K562 (cell line): ENCODE results near the gene TMEM252. TPM values are rescaled to one million over a fixed set of nuclear protein-coding genes. Genes with fewer than 3 reads are reported as not detected.

Source experiments
- ATAC-seq: fragments of 200-7000 bp; cut with Tn5 transposase; 3 replicates; pipeline ENCODE4 v1.9.1; 2020; ENCODE audit warnings: moderate library complexity
- BruUV-seq: library from RNA; stranded (reverse); fragments of 400-500 nt; replicated peaks from 2 replicates; lab custom pipeline; 2021; lab: Mats Ljungman, UMichigan
- CTCF ChIA-PET: fragments of 300-600 bp; formaldehyde crosslinking; extraction: SDS; loops from one replicate; lab custom pipeline; 2021; ENCODE audit warnings: low intra/inter-chr PET ratio; lab: Yijun Ruan, JAX
- POLR2A ChIA-PET: fragments of 300-600, 350-650 bp; sonication (Branson Sonifier 250); formaldehyde crosslinking; extraction: SDS; loops from one replicate; lab custom pipeline; 2021; ENCODE audit warnings: antibody characterized with exemption, inconsistent platforms; lab: Yijun Ruan, JAX
- DNase-seq, 4 experiments: peaks; one replicate each; pipeline versions ENCODE4 v3.0.0 to v3.0.0-alpha.2; 2011 to 2018; ENCODE audit warnings: low spot score in 3 of 4, mixed read lengths in 3 of 4; ENCODE audit errors: extremely low read depth in 1 of 4
- FAIRE-seq: peaks from 2 replicates; lab custom pipeline; 2011; peaks lifted over from hg19 to GRCh38; lab: Jason Lieb, UNC
- H2AFZ ChIP-seq: 2 replicates; pipeline ENCODE4 v1.6.0; 2011; ENCODE audit warnings: low read depth, low read length, control low read depth, inconsistent platforms
- H3K27ac ChIP-seq: fragments of 200-600 bp; 3 replicates; pipeline ENCODE4 v1.8.0; 2011; ENCODE audit warnings: low read depth, mild to moderate bottlenecking, control low read depth, inconsistent platforms, low read length, moderate library complexity, mixed read lengths; ENCODE audit errors: extremely low read depth
- H3K27me3 ChIP-seq, 2 experiments: fragments of 300-600 bp in 1 of 2; 2 replicates in 1 of 2; 3 replicates in 1 of 2; pipeline versions ENCODE4 v1.6.0 to v1.8.0; 2011; ENCODE audit warnings: inconsistent platforms in 2 of 2, low read length in 2 of 2, mild to moderate bottlenecking in 1 of 2, mixed read lengths in 1 of 2, moderate library complexity in 1 of 2; ENCODE audit not compliant: control insufficient read depth in 2 of 2, insufficient read depth in 2 of 2
- H3K36me3 ChIP-seq: fragments of 300-600 bp; 3 replicates; pipeline ENCODE4 v1.8.0; 2011; ENCODE audit warnings: mild to moderate bottlenecking, low read length, inconsistent platforms; ENCODE audit not compliant: control insufficient read depth, insufficient read depth
- H3K4me1 ChIP-seq, 2 experiments: fragments of 200-600 bp in 1 of 2; replicated peaks in 1 of 2; 2 replicates in 1 of 2; 3 replicates in 1 of 2; pipeline versions ENCODE4 v1.5.1 to v1.8.0; 2011; ENCODE audit warnings: inconsistent platforms in 2 of 2, low read length in 2 of 2, mild to moderate bottlenecking in 1 of 2, mixed read lengths in 1 of 2, moderate library complexity in 1 of 2; ENCODE audit not compliant: control insufficient read depth in 2 of 2, insufficient read depth in 2 of 2
- H3K4me2 ChIP-seq: 2 replicates; pipeline ENCODE4 v1.6.1; 2011; ENCODE audit warnings: low read length, control low read depth, inconsistent platforms, mixed read lengths; ENCODE audit not compliant: insufficient read depth
- H3K4me3 ChIP-seq: fragments of 200-600 bp; sonication (generic), shearing (Covaris generic); 2 replicates; pipeline ENCODE4 v1.5.1; 2016; ENCODE audit warnings: control low read depth, inconsistent platforms
- H3K79me2 ChIP-seq: fragments of 200-600 bp; 3 replicates; pipeline ENCODE4 v1.8.0; 2011; ENCODE audit warnings: low read length, inconsistent platforms; ENCODE audit not compliant: control insufficient read depth, insufficient read depth
- H3K9ac ChIP-seq, 2 experiments: 2 replicates each; pipeline versions ENCODE4 v1.6.0 to v1.6.1; 2011; ENCODE audit warnings: low read depth in 2 of 2, low read length in 2 of 2, control low read depth in 1 of 2, inconsistent platforms in 1 of 2, mild to moderate bottlenecking in 1 of 2, mixed read lengths in 1 of 2; ENCODE audit not compliant: insufficient read depth in 1 of 2
- H3K9me1 ChIP-seq: one replicate; pipeline ENCODE4 v1.6.0; 2011; ENCODE audit warnings: inconsistent platforms, mild to moderate bottlenecking, low read length, moderate library complexity; ENCODE audit not compliant: control insufficient read depth, insufficient read depth
- H3K9me3 ChIP-seq: replicated peaks from 2 replicates; pipeline ENCODE4 v1.5.1; 2011; ENCODE audit warnings: low read depth, low read length, inconsistent platforms; ENCODE audit not compliant: control insufficient read depth, insufficient read depth
- H4K20me1 ChIP-seq: replicated peaks from 2 replicates; pipeline ENCODE4 v1.6.1; 2011; ENCODE audit warnings: low read length, inconsistent platforms, mixed read lengths; ENCODE audit not compliant: control insufficient read depth, insufficient read depth
- BCL6 ChIP-seq: fragments of 250-450 bp; sonication (Bioruptor Pico); IDR thresholded peaks from 2 replicates; pipeline ENCODE4 v1.4.0; 2020
- CLOCK ChIP-seq: fragments of 250-450 bp; sonication (Bioruptor Pico); IDR thresholded peaks from 2 replicates; pipeline ENCODE4 v1.4.0; 2020; ENCODE audit warnings: mild to moderate bottlenecking, moderate library complexity, borderline replicate concordance
- HEY1 ChIP-seq: fragments of 250-450 bp; sonication (Bioruptor Pico); IDR thresholded peaks from 2 replicates; pipeline ENCODE4 v1.5.0; 2020; ENCODE audit warnings: mild to moderate bottlenecking, moderate library complexity, borderline replicate concordance
- NR2F6 ChIP-seq: fragments of 450-650 bp; formaldehyde crosslinking; IDR thresholded peaks from 2 replicates; pipeline ENCODE4 v1.4.0; 2020; ENCODE audit warnings: mild to moderate bottlenecking
- PHF21A ChIP-seq: fragments of 450-650 bp; IDR thresholded peaks from 2 replicates; pipeline ENCODE4 v1.6.1; 2017; ENCODE audit warnings: low read depth, borderline replicate concordance
- POLR2AphosphoS2 ChIP-seq: IDR thresholded peaks from 2 replicates; pipeline ENCODE4 v1.6.1; 2012; ENCODE audit warnings: low read length, improper control_type of control experiment
- SLC30A9 ChIP-seq: fragments of 250-450 bp; sonication (Bioruptor Pico); IDR thresholded peaks from 2 replicates; pipeline ENCODE4 v1.8.0; 2022; ENCODE audit warnings: mild to moderate bottlenecking, moderate library complexity
- SMARCB1 ChIP-seq: IDR thresholded peaks from 2 replicates; pipeline ENCODE4 v1.6.1; 2011; ENCODE audit warnings: improper control_type of control experiment, low read depth; ENCODE audit not compliant: insufficient read length
- TAF9B ChIP-seq: fragments of 450-650 bp; IDR thresholded peaks from 2 replicates; pipeline ENCODE4 v1.6.1; 2018; ENCODE audit warnings: mild to moderate bottlenecking; ENCODE audit not compliant: partially characterized antibody
- ZNF263 ChIP-seq: sonication (generic); formaldehyde crosslinking; IDR thresholded peaks from 2 replicates; pipeline ENCODE4 v1.8.0; 2022; ENCODE audit warnings: mild to moderate bottlenecking, missing genetic modification reagents, borderline replicate concordance
- ZNF384 ChIP-seq: IDR thresholded peaks from 2 replicates; pipeline ENCODE4 v1.6.1; 2012; ENCODE audit warnings: low read depth, low read length, improper control_type of control experiment
- ZNF507 ChIP-seq: conservative IDR thresholded peaks from 2 replicates; pipeline ENCODE4 v1.6.1; 2017; ENCODE audit warnings: missing genetic modification characterization, missing compliant biosample characterization
- ZNF57 ChIP-seq: fragments of 450-650 bp; formaldehyde crosslinking; IDR thresholded peaks from 2 replicates; pipeline ENCODE4 v1.4.0; 2020; ENCODE audit warnings: mild to moderate bottlenecking, moderate library complexity
- ZNF589 ChIP-seq: fragments of 200-800 bp; sonication (Bioruptor generic); IDR thresholded peaks from 2 replicates; pipeline ENCODE4 v1.6.1; 2016; ENCODE audit warnings: low read depth, missing genetic modification characterization, missing compliant biosample characterization
- WGBS: fragments of 100-300 bp; shearing (Covaris generic); methylation state at CpG from one replicate; pipeline ENCODE4 v1.1.6; 2016; ENCODE audit warnings: low coverage, mixed read lengths; ENCODE audit not compliant: insufficient coverage; ENCODE audit errors: missing lambda C conversion rate; 5-methylcytosine and 5-hydroxymethylcytosine counted together
- in situ Hi-C: fragments of 300-500 bp; cut with MboI; formaldehyde crosslinking; loops from 4 replicates; pipeline ENCODE4 v1.15.0; 2018; ENCODE audit warnings: inconsistent platforms, mixed read lengths
- intact Hi-C: fragments of 100-400 bp; cut with micrococcal nuclease; formaldehyde crosslinking; loops from 2 replicates; pipeline ENCODE4 v1.14.2; 2022
- polyA plus RNA-seq, 8 experiments: library from polyadenylated mRNA; depleted of rRNA in 4 of 8; stranded (reverse) in 5 of 8; unstranded in 3 of 8; fragments of >200 nt; fragmentation: Nextera tagmentation in 2 of 8; fragmentation: Illumina TruSeq in 1 of 8; extraction: Ambion mirVana in 2 of 8; extraction: Trizol in 1 of 8; gene quantifications; 2 replicates each; pipeline versions ENCODE4 v1.2.1 to v1.2.3, GENCODE V29; 2011 to 2014; ENCODE audit warnings: inconsistent platforms in 1 of 8, missing spikeins in 1 of 8
- total RNA-seq, 7 experiments: library from RNA; depleted of rRNA in 6 of 7; stranded (reverse); fragments of >200 nt in 6 of 7; fragmentation: Illumina TruSeq in 2 of 7; extraction: Trizol in 2 of 7; gene quantifications; 2 replicates each; pipeline versions ENCODE4 v1.2.1 to v1.2.3, GENCODE V29; 2011 to 2021; ENCODE audit warnings: low replicate concordance in 1 of 7
- TF ChIP-seq, protein P1 (sequence below): IDR thresholded peaks from 3 replicates; pipeline ENCODE4 v1.6.1; 2011; ENCODE audit warnings: borderline replicate concordance, mild to moderate bottlenecking; ENCODE audit not compliant: insufficient read length, insufficient read depth

TMEM252 gene
- total and polyA plus RNA-seq, 9 of the 15 experiments (the other 6 are each of a cell fraction or from before 2014, with no cell fraction given), result not detected

- no peaks in the 10 kb centered on the region for H4K20me1 ChIP-seq
- H3K9me1 ChIP-seq, result no peaks in the 10 kb centered on the region
- no peaks in the 10 kb centered on the region for H3K36me3 ChIP-seq
- no peak overlapping the region for H2AFZ ChIP-seq
- no peak overlapping the region for H3K4me3 ChIP-seq
- no peak overlapping the region for H3K27ac ChIP-seq
- CTCF ChIA-PET, result no interaction called here
- intact Hi-C loops, result no loop called here
- DNase-seq (no peak), FAIRE-seq (no peak), ATAC-seq (no peak)
- 0% methylated on average over 6 of the region's 6 CpGs for WGBS
- H3K9me3 ChIP-seq, result no peaks in the 10 kb centered on the region
- in situ Hi-C loops, result no loop called here
- no peaks in the 10 kb centered on the region for H3K4me1 ChIP-seq
- POLR2A ChIA-PET, result no interaction called here
- TF ChIP-seq POLR2AphosphoS2 (no peak), BCL6 (CRISPR knock-in tag) (no peak), TAF9B (no peak), ZNF263 (CRISPR knock-in tag) (no peak), ZNF384 (no peak), ZNF507 (tag) (no peak), SMARCB1 (no peak), HEY1 (no peak), ZNF589 (CRISPR knock-in tag) (no peak), NR2F6 (no peak), CLOCK (CRISPR knock-in tag) (no peak), PHF21A (no peak), SLC30A9 (CRISPR knock-in tag) (no peak), ZNF57 (CRISPR knock-in tag) (no peak)
- TF ChIP-seq, protein P1, sequence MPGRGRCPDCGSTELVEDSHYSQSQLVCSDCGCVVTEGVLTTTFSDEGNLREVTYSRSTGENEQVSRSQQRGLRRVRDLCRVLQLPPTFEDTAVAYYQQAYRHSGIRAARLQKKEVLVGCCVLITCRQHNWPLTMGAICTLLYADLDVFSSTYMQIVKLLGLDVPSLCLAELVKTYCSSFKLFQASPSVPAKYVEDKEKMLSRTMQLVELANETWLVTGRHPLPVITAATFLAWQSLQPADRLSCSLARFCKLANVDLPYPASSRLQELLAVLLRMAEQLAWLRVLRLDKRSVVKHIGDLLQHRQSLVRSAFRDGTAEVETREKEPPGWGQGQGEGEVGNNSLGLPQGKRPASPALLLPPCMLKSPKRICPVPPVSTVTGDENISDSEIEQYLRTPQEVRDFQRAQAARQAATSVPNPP, result no peak
- H3K27me3 ChIP-seq, result 0 out of 5 replicates have a peak, but pooled peaks cover 0 to 3% of the 10 kb centered on the region in 2 experiments
- no peaks in the 10 kb centered on the region for H3K79me2 ChIP-seq
- no peak overlapping the region for H3K4me2 ChIP-seq
- no peak overlapping the region for H3K9ac ChIP-seq
- no TSS peak for BruUV-seq
Measured at GRCh38 chr9:68546596-68547390, 6.1 kb upstream of the TMEM252 start.
